ENCODE data around the gene TBC1D13.

Gene TBC1D13

GRCh38 chr9:128809831-128810230 lies 22.8 kb downstream of the TBC1D13 start:
- DNase-seq (ENCODE audit: low read depth, low spot score): no peak
- Histone ChIP-seq H3K9me3 (ENCODE audit: insufficient read depth, low read length) (no peaks in the 10 kb centered on the region), H3K4me1 (ENCODE audit: insufficient read depth, insufficient read length) (no peaks in the 10 kb centered on the region), H3K4me3 (ENCODE audit: insufficient read length, low read depth) (no peak overlapping the region), H3K9ac (ENCODE audit: insufficient read length, low read depth) (no peak overlapping the region), H3K27me3 (ENCODE audit: insufficient read depth, insufficient read length) (no peaks in the 10 kb centered on the region), H3K36me3 (ENCODE audit: insufficient read depth, insufficient read length, low read length) (peaks cover 42% of the 10 kb centered on the region)
- TF ChIP-seq ZNF274 (IDR thresholded peaks at IDR 0.05; ENCODE audit: low read depth, low read length): no peak

- Histone ChIP-seq H3K36me3 (ENCODE audit: insufficient read depth, insufficient read length, low read length) (peaks cover 33% of the 10 kb centered on the region), H3K9me3 (ENCODE audit: insufficient read depth, low read length) (no peaks in the 10 kb centered on the region), H3K4me1 (ENCODE audit: insufficient read depth, insufficient read length) (no peaks in the 10 kb centered on the region), H3K4me3 (ENCODE audit: insufficient read length, low read depth) (no peak overlapping the region), H3K9ac (ENCODE audit: insufficient read length, low read depth) (no peak overlapping the region), H3K27me3 (ENCODE audit: insufficient read depth, insufficient read length) (no peaks in the 10 kb centered on the region)
- no peak for TF ChIP-seq SUZ12 (IDR thresholded peaks at IDR 0.05; ENCODE audit: extremely low read depth, insufficient read depth, insufficient read length)
- TF ChIP-seq ZNF274 (IDR thresholded peaks at IDR 0.05; ENCODE audit: low read depth, low read length): no peak
- no peak for TF ChIP-seq YY1 (IDR thresholded peaks at IDR 0.05; ENCODE audit: insufficient read depth, insufficient read length)
- DNase-seq (ENCODE audit: low read depth, low spot score): no peak
These were observed 23.8 kb downstream of the TBC1D13 start for GRCh38 chr9:128810873-128811272.

DNA sequence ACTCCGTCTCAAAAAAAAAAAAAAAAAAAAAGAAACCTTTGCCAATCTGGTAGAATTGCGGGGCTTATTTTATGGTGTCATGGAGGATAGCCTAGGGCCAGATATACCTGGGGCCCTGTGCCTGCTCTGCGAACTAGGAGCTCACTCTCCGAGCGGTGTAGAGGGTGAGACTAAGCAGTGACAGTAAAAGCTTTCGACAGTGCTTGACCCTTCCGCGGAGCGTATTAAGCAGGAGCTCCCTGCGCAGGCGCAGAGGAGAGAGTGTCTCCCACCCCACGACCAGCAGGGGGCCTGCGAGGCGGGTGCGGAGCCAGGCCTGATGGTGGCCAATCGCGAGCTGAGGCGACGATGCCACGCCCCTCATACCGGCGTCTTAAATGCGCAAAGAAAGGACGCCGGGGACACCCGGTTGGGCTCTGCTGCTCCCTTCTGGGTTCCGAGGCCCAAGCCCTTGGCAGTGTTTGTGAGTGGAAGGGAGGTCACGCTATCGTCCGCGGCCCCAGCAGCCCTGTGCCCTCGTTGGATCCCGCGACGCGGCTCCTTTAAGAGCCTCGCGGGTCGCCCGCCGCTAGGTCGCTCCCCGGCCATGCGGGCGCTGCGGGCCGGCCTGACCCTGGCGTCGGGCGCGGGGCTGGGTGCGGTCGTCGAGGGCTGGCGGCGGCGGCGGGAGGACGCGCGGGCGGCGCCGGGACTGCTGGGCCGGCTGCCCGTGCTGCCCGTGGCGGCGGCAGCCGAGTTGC lies 31.2 kb downstream of the TBC1D13 start, which contains the start of gene ENDOG:
TSS of gene ENDOG (plus strand) at position 402 of the 740 bp plus-strand sequence. CDS start at position 587, 185 bp downstream.
- Histone ChIP-seq H3K36me3 (ENCODE audit: insufficient read depth, insufficient read length, low read length) (peaks cover 34% of the 10 kb centered on the region), H3K27me3 (ENCODE audit: insufficient read depth, insufficient read length) (no peaks in the 10 kb centered on the region), H3K9ac (ENCODE audit: insufficient read length, low read depth) (peak within 1 kb of the TSS; percentile 97), H3K9me3 (ENCODE audit: insufficient read depth, low read length) (no peaks in the 10 kb centered on the region), H3K4me1 (ENCODE audit: insufficient read depth, insufficient read length) (peaks cover 18% of the 10 kb centered on the region), H3K4me3 (ENCODE audit: insufficient read length, low read depth) (peak within 1 kb of the TSS; percentile 82)
- TF ChIP-seq ZNF274 (IDR thresholded peaks at IDR 0.05; ENCODE audit: low read depth, low read length): no peak
- TF ChIP-seq YY1 (IDR thresholded peaks at IDR 0.05; ENCODE audit: insufficient read depth, insufficient read length): no peak
- no peak for TF ChIP-seq SUZ12 (IDR thresholded peaks at IDR 0.05; ENCODE audit: extremely low read depth, insufficient read depth, insufficient read length)
- DNase-seq (ENCODE audit: low read depth, low spot score): peak; percentile 97

DNA sequence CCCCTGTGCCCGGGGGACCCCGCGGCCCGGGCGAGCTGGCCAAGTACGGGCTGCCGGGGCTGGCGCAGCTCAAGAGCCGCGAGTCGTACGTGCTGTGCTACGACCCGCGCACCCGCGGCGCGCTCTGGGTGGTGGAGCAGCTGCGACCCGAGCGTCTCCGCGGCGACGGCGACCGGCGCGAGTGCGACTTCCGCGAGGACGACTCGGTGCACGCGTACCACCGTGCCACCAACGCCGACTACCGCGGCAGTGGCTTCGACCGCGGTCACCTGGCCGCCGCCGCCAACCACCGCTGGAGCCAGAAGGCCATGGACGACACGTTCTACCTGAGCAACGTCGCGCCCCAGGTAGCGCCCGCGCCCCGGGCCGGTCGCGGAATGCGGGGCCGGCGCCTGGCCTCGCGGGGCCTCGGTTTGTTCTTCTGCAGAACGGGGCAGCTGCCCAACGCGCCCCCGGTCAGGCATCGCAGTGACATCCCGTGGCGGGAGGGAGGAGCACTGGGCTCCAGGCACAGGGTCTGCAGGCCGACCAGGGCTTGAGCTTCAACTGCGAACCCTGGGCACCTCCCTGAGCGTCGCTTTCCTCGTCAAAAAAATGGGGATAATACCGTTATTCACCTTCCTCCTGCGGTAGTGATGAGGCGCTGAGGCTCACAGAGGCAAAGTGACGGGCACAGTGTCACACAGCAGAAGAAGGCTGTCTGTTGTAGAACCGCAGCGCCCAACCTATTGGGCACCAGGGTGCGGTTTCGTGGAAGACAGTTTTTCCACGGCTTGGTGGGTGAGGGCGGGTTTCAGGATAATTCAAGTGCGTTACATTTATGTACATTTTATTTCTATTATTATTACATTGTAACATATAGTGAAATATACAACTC lies 32.0 kb downstream of the TBC1D13 start:
- no peaks in the 10 kb centered on the region for H3K27me3 ChIP-seq (ENCODE audit: insufficient read depth, insufficient read length)
- peaks cover 18% of the 10 kb centered on the region for H3K4me1 ChIP-seq (ENCODE audit: insufficient read depth, insufficient read length)
- H3K9ac ChIP-seq (ENCODE audit: insufficient read length, low read depth): peak overlapping the region; percentile 97
- DNase-seq (ENCODE audit: low read depth, low spot score): no peak
- H3K4me3 ChIP-seq (ENCODE audit: insufficient read length, low read depth): peak overlapping the region; percentile 82
- no peaks in the 10 kb centered on the region for H3K9me3 ChIP-seq (ENCODE audit: insufficient read depth, low read length)
- H3K36me3 ChIP-seq (ENCODE audit: insufficient read depth, insufficient read length, low read length): peaks cover 42% of the 10 kb centered on the region
- TF ChIP-seq YY1 (IDR thresholded peaks at IDR 0.05; ENCODE audit: insufficient read depth, insufficient read length): no peak
- no peak for TF ChIP-seq ZNF274 (IDR thresholded peaks at IDR 0.05; ENCODE audit: low read depth, low read length)
- no peak for TF ChIP-seq SUZ12 (IDR thresholded peaks at IDR 0.05; ENCODE audit: extremely low read depth, insufficient read depth, insufficient read length)

GRCh38 chr9:128819716-128820664 lies 32.9 kb downstream of the TBC1D13 start:
- no peak for DNase-seq (ENCODE audit: low read depth, low spot score)
- H3K4me3 ChIP-seq (ENCODE audit: insufficient read length, low read depth): no peak overlapping the region

DNA sequence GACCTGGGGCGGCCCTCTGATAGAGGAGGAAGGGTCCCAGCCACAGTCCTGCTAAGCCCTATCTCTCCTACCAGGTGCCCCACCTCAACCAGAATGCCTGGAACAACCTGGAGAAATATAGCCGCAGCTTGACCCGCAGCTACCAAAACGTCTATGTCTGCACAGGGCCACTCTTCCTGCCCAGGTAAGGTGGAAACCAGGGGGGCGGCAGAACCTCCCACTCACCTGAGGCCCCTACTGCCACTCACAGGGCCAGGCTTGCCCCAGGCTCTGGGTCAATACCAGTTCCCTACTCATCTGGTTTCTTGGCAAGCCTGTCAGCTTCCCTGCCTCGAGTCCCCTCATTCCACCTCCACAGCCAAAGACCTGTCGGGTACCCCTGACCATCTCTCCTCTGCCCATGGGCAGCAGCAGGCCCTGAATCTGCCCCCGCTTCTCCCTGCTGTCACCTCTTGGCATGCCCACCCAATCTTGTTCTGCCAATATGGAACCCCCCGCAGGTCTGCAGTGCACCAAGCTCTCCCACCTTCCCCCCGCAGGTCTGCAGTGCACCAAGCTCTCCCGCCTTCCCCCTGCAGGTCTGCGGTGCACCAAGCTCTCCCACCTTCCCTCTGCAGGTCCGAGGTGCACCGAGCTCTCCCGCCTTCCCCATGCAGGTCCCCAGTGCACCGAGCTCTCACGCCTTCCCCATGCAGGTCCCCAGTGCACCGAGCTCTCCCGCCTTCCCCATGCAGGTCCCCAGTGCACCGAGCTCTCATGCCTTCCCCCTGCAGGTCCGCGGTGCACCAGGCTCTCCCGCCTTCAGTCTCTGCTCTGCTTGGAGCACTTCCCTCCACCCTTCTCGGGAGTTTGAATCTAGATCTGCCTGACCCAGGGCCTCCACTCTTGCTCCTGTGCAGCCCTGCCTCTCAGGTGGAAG lies 33.9 kb downstream of the TBC1D13 start:
- H3K4me3 ChIP-seq (ENCODE audit: insufficient read length, low read depth): no peak overlapping the region
- peaks cover 20% of the 10 kb centered on the region for H3K4me1 ChIP-seq (ENCODE audit: insufficient read depth, insufficient read length)
- no peak for TF ChIP-seq YY1 (IDR thresholded peaks at IDR 0.05; ENCODE audit: insufficient read depth, insufficient read length)
- no peak for TF ChIP-seq SUZ12 (IDR thresholded peaks at IDR 0.05; ENCODE audit: extremely low read depth, insufficient read depth, insufficient read length)
- TF ChIP-seq ZNF274 (IDR thresholded peaks at IDR 0.05; ENCODE audit: low read depth, low read length): no peak
- H3K9ac ChIP-seq (ENCODE audit: insufficient read length, low read depth): no peak overlapping the region
- no peaks in the 10 kb centered on the region for H3K9me3 ChIP-seq (ENCODE audit: insufficient read depth, low read length)
- no peak for DNase-seq (ENCODE audit: low read depth, low spot score)
- peaks cover 60% of the 10 kb centered on the region for H3K36me3 ChIP-seq (ENCODE audit: insufficient read depth, insufficient read length, low read length)
- H3K27me3 ChIP-seq (ENCODE audit: insufficient read depth, insufficient read length): no peaks in the 10 kb centered on the region

More at GRCh38 chr9:128819716-128820664, 32.9 kb downstream of the TBC1D13 start:
- H3K9ac ChIP-seq (ENCODE audit: insufficient read length, low read depth): no peak overlapping the region
- TF ChIP-seq SUZ12 (IDR thresholded peaks at IDR 0.05; ENCODE audit: extremely low read depth, insufficient read depth, insufficient read length) (no peak), ZNF274 (IDR thresholded peaks at IDR 0.05; ENCODE audit: low read depth, low read length) (no peak), YY1 (IDR thresholded peaks at IDR 0.05; ENCODE audit: insufficient read depth, insufficient read length) (no peak)
- peaks cover 18% of the 10 kb centered on the region for H3K4me1 ChIP-seq (ENCODE audit: insufficient read depth, insufficient read length)
- no peaks in the 10 kb centered on the region for H3K9me3 ChIP-seq (ENCODE audit: insufficient read depth, low read length)
- H3K27me3 ChIP-seq (ENCODE audit: insufficient read depth, insufficient read length): no peaks in the 10 kb centered on the region
- H3K36me3 ChIP-seq (ENCODE audit: insufficient read depth, insufficient read length, low read length): peaks cover 51% of the 10 kb centered on the region
